Osteoblast (primary cell): ENCODE measurements around the gene MAS1L. TPM values are rescaled to one million over a fixed set of nuclear protein-coding genes. Genes with fewer than 3 reads are reported as not detected.
"Not testable (repeated sequence)": the region's sequence is repeated elsewhere in the genome, so short reads cannot be mapped to it uniquely, and the experiment has no call there.

Experiments
- DNase-seq: peaks from one replicate; pipeline ENCODE4 v3.0.0; 2011; ENCODE audit warnings: low spot score, mixed read lengths; ENCODE audit not compliant: insufficient read length; ENCODE audit errors: missing footprints
- H2AFZ ChIP-seq: 2 replicates; pipeline ENCODE4 v1.6.0; 2011; ENCODE audit warnings: mild to moderate bottlenecking, low read length
- H3K27ac ChIP-seq: 2 replicates; pipeline ENCODE4 v1.5.1; 2011; ENCODE audit warnings: mild to moderate bottlenecking, low read depth, low read length, moderate library complexity
- H3K27me3 ChIP-seq: 2 replicates; pipeline ENCODE4 v1.6.0; 2012; ENCODE audit warnings: mild to moderate bottlenecking, control low read depth, inconsistent platforms, low read length, moderate library complexity; ENCODE audit not compliant: insufficient read depth
- H3K36me3 ChIP-seq: 2 replicates; pipeline ENCODE4 v1.5.1; 2011; ENCODE audit warnings: mild to moderate bottlenecking, low read length, control low read depth, moderate library complexity; ENCODE audit not compliant: insufficient read depth
- H3K4me1 ChIP-seq: 2 replicates; pipeline ENCODE4 v1.5.1; 2011; ENCODE audit warnings: mild to moderate bottlenecking, low read length, control low read depth, moderate library complexity; ENCODE audit not compliant: insufficient read depth
- H3K4me2 ChIP-seq: 2 replicates; pipeline ENCODE4 v1.6.0; 2011; ENCODE audit warnings: mild to moderate bottlenecking, low read length; ENCODE audit not compliant: insufficient read depth
- H3K4me3 ChIP-seq: fragments of 200-600 bp; sonication (generic); 3 replicates; pipeline ENCODE4 v1.5.1; 2012; ENCODE audit warnings: mild to moderate bottlenecking, low read length, inconsistent platforms; ENCODE audit not compliant: insufficient read depth
- H3K79me2 ChIP-seq: 2 replicates; pipeline ENCODE4 v1.6.0; 2012; ENCODE audit warnings: mild to moderate bottlenecking, low read length, control low read depth, inconsistent platforms; ENCODE audit not compliant: insufficient read depth
- H3K9me3 ChIP-seq: 2 replicates; pipeline ENCODE4 v1.5.1; 2011; ENCODE audit warnings: low read depth, low read length, control low read depth
- H4K20me1 ChIP-seq: 2 replicates; pipeline ENCODE4 v1.6.0; 2012; ENCODE audit warnings: mild to moderate bottlenecking, low read length, control low read depth; ENCODE audit not compliant: insufficient read depth
- CTCF ChIP-seq: IDR thresholded peaks from 2 replicates; pipeline ENCODE4 v1.5.1; 2011; ENCODE audit warnings: mild to moderate bottlenecking, low read depth, low read length, moderate library complexity; ENCODE audit errors: extremely low read depth
- total RNA-seq: library from RNA; depleted of rRNA; stranded (reverse); fragments of >200 nt; gene quantifications from 2 replicates; pipeline ENCODE4 v1.2.3, GENCODE V29; 2012

Gene MAS1L
- total RNA-seq, 1 donor: not detected

- Histone ChIP-seq H3K36me3 (no peaks in the 10 kb centered on the region), H3K27me3 (no peaks in the 10 kb centered on the region), H3K4me1 (no peaks in the 10 kb centered on the region), H2AFZ (no peak overlapping the region), H3K4me2 (no peak overlapping the region), H3K9me3 (no peaks in the 10 kb centered on the region), H3K27ac (no peak overlapping the region), H4K20me1 (no peaks in the 10 kb centered on the region), H3K4me3 (no peak overlapping the region), H3K79me2 (no peaks in the 10 kb centered on the region)
- no peak for TF ChIP-seq CTCF
- DNase-seq: no peak
These were observed 40.1 kb downstream of the MAS1L start for GRCh38 chr6:29447670-29448069.

DNA sequence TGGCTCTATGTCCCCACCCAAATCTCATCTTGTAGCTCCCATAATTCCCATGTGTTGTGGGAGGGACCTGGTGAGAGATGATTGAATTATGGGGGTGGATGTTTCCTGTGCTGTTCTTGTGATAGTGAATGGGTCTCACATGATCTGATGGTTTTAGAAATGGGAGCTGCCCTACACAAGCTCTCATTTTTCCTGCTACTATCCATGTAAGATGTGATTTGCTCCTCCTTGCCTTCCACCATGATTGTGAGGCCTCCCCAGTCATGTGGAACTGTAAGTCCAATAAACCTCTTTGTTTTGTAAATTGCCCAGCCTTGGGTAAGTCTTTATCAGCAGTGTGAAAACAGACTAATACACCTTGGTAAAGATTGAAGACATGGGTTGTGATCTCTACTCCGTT, 43.7 kb downstream of the MAS1L start:
- not testable (repeated sequence) for H3K9me3 ChIP-seq, H3K4me2 ChIP-seq, H3K36me3 ChIP-seq, H3K27me3 ChIP-seq, H3K4me1 ChIP-seq, H3K27ac ChIP-seq, H4K20me1 ChIP-seq, H3K4me3 ChIP-seq, H3K79me2 ChIP-seq, DNase-seq, H2AFZ ChIP-seq

- Histone ChIP-seq H3K9me3 (no peaks in the 10 kb centered on the region), H3K36me3 (no peaks in the 10 kb centered on the region), H2AFZ (no peak overlapping the region), H3K4me3 (no peak overlapping the region), H3K4me1 (no peaks in the 10 kb centered on the region), H4K20me1 (no peaks in the 10 kb centered on the region), H3K27ac (no peak overlapping the region), H3K27me3 (no peaks in the 10 kb centered on the region), H3K4me2 (no peak overlapping the region), H3K79me2 (no peaks in the 10 kb centered on the region)
- TF ChIP-seq CTCF: no peak
- no peak for DNase-seq
These were observed 45.0 kb downstream of the MAS1L start for GRCh38 chr6:29442719-29443118.

DNA sequence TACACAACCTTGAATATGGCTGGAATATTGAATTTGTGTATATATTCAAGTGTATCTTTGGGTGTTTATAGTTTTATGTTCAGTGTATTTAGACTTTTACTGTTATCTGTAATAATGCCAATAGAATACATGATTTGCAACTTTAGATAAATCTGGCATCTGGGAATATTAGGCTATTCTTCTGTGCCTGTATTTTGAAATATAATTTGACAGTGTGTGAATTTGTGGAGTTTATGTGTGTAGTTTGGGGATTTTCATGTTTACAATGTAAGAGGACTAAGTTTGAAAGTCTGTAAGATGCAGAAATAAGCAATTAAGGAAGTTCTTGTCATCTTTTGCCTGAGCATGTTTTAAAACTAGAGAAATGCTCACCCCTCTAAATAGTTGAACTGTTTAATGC, 48.8 kb downstream of the MAS1L start, which contains the start of gene OR10C1:
OR10C1 (plus strand) TSS at position 301 of the 400 bp plus-strand sequence. CDS start 710 bp downstream, outside the sequence.
- H3K4me2 ChIP-seq: no peak within 1 kb of the TSS
- no peak within 1 kb of the TSS for H3K4me3 ChIP-seq
- H2AFZ ChIP-seq: no peak within 1 kb of the TSS
- no peaks in the 10 kb centered on the region for H3K9me3 ChIP-seq
- no peak within 1 kb of the TSS for H3K27ac ChIP-seq
- no peaks in the 10 kb centered on the region for H3K4me1 ChIP-seq
- no peaks in the 10 kb centered on the region for H4K20me1 ChIP-seq
- no peaks in the 10 kb centered on the region for H3K36me3 ChIP-seq
- H3K79me2 ChIP-seq: no peaks in the 10 kb centered on the region
- no peaks in the 10 kb centered on the region for H3K27me3 ChIP-seq
- no peak for TF ChIP-seq CTCF
- DNase-seq: no peak

DNA sequence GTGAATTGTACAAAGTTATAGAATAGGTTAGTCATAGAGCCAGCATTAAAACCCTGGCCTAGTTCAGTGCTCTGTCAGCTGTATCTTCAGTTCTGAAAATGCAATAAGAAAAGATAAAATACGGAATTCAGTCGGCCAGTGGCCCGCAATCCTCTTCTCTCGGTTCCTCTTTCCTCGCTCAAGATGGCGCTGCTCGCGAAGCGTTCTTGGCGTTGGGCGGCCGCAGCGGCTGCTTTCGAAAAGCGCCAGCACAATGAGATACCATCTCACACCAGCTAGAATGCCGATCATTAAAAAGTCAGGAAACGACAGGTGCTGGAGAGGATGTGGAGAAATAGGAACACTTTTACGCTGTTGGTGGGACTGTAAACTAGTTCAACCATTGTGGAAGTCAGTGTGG, 51.0 kb downstream of the MAS1L start:
- not testable (repeated sequence) for H3K4me3 ChIP-seq, DNase-seq, H4K20me1 ChIP-seq, H3K27ac ChIP-seq, H2AFZ ChIP-seq, H3K79me2 ChIP-seq, H3K4me2 ChIP-seq, H3K36me3 ChIP-seq, H3K4me1 ChIP-seq, H3K27me3 ChIP-seq, H3K9me3 ChIP-seq

Other genes with a start within 250 kb of the MAS1L start
- not detected in 2 replicates for gene OR14J1, start 186.3 kb downstream of the MAS1L start, total RNA-seq
- gene OR5V1, start 119.1 kb downstream of the MAS1L start, total RNA-seq: not detected in 2 replicates
- not detected in 2 replicates for gene OR12D3, start 112.7 kb downstream of the MAS1L start, total RNA-seq
- gene OR12D2, start 92.3 kb downstream of the MAS1L start, total RNA-seq: not detected in 2 replicates
- gene OR12D1, start 73.0 kb downstream of the MAS1L start, total RNA-seq: not detected in 2 replicates
- not detected in 2 replicates for gene OR10C1, start 48.6 kb downstream of the MAS1L start, total RNA-seq
- gene OR11A1, start 30.9 kb downstream of the MAS1L start, total RNA-seq: not detected in 2 replicates
- gene OR2H1, start 30.8 kb downstream of the MAS1L start, total RNA-seq: not detected in 2 replicates
- gene UBD, start 71.8 kb upstream of the MAS1L start, total RNA-seq: not detected in 2 replicates
- not detected in 2 replicates for gene OR2H2, start 97.2 kb upstream of the MAS1L start, total RNA-seq
- gene GABBR1, start 145.2 kb upstream of the MAS1L start, total RNA-seq: 7.6 and 10.9 TPM in 2 replicates
- gene MOG, start 169.1 kb upstream of the MAS1L start, total RNA-seq: not detected in 2 replicates
- gene ZFP57, start 193.2 kb upstream of the MAS1L start, total RNA-seq: 0.36 and 0.59 TPM in 2 replicates
- gene HLA-F, start 235.5 kb upstream of the MAS1L start, total RNA-seq: 30.4 and 44.2 TPM in 2 replicates